Esophagus muscularis mucosa (tissue), 4 donors: Measurements from ENCODE around the gene OR9Q2.

Experiments
- CTCF ChIP-seq, 3 experiments: fragments of 200-600 bp in 2 of 3; fragments of 450-650 bp in 1 of 3; sonication (generic) in 2 of 3; IDR thresholded peaks; one replicate each; pipeline ENCODE4 v1.5.1; 2017 to 2019; ENCODE audit warnings: antibody characterized with exemption in 3 of 3, mild to moderate bottlenecking in 2 of 3, moderate library complexity in 1 of 3
- EP300 ChIP-seq: sonication (generic); formaldehyde crosslinking; IDR thresholded peaks from one replicate; pipeline ENCODE4 v1.6.1; 2017; ENCODE audit warnings: antibody characterized with exemption
- POLR2A ChIP-seq: fragments of 450-650 bp; IDR thresholded peaks from one replicate; pipeline ENCODE4 v1.6.1; 2017; ENCODE audit warnings: antibody characterized with exemption, moderate library complexity, mild to moderate bottlenecking, low read depth

DNA sequence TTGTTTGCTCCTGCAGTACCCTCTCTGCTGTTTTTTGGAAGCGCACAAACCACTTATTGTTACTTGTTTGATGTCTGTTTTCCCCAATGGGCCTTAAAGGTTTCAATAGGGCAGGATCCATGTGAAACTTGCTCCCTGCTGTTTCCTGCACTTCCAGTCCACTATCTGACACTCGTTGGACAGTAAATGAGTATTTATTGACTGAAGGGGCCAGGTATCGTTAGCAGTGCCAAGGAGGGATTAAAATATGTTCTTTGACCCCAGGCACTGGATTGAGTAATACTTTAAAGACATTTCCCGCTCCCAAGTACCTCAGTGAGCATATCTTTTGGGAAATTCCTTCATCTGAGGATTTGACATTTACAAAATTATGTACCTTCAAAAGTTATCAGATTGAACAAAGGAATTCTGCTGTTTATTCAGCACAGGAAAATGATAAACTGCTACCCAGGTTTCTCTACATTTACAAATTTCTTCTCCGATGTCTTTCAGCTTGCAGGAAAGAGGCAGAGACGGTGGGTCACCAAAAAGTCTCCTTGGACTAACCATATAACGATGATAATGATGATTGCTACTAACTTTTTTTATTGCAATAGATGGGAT lies 23.3 kb upstream of the OR9Q2 start:
- TF ChIP-seq CTCF (IDR thresholded peaks at IDR 0.05): no peak
- TF ChIP-seq EP300: no peak
- TF ChIP-seq POLR2A: no peak
